IPS DF 19.7 (cell line): ENCODE data around the gene MDGA2.

Experiments used
- DNase-seq: peaks from one replicate; pipeline ENCODE4 v3.0.0-alpha.2; 2013; ENCODE audit warnings: low read depth, low spot score

The MDGA2 gene

DNA sequence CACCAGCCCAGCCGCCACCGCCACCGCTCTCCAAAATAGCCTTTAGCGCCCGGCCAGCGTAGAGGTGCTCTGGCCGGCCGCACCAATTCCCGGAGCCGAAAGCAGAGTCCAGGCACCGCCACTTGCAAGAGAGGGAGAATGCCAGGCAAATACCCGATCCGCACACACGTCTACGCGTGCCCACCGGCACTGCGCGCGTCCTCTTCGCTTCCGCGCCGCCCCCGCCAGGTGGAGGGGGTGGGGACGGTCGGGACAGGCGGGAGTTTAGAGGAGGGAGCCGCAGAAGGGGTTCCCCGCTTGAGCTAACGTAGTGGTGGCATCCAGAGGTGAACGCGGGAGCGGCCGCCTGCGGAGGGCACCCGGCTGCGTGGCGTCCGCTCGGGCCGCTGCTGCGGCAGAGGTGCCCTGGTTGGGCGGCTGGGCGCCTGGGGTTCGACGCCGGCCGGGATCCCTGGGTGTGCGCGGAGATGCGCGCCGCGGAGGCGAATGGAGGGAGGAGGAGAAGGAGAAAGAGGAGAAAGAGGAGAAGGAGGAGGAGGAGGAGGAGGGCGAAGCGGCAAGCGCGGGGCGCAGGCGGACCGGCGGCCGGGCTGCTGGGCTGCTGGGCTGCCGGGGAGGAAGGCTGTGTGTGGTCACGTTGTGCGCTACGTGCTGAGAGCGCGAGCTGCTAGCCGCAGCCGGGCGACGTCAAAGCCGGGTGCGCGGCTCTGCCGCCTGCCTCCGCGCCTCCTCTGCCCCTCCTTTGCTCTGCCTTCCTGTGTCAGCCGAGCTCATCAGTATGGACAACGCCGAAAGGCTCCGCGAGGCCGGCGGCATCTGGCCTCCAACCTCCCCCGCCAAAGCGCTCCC, at the start of gene MDGA2:
Gene MDGA2, minus strand, starts transcription at position 140 of the 849 bp plus-strand sequence.
- no peak for DNase-seq

DNA sequence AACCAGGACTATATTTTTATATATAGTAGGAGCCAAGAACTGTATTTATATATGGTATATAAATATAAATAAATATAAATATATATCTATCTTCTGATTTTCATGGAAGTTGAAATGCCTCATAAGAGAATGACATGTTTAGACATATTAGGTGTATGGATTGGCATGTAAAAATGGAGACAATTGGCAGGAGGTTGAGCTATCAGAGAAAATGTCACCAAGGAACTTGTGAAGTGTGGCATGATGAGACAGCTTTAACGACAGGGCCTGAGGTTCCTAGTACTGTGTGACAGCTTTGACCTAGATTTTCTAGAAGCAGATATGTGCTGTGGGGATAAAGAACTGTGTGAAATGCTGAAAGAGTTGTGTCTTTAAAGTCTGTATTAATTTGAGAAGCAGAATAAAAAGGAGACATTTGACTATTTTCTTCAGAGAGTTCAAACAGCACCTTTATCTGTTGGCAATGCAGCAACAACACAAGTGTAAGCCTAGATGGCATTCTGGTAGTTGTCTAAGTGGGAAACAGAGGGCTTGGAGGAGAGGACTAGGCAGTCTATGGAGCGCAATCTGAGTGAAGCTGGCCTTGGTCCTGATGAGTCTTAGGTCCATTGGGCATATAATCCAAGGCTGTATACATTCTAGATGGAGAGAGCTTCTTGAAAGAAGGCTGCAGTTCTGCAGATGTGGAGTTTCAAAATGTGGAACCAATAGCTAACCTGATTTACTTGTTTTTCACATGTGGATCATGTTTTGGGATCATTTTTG, 47.7 kb upstream of the MDGA2 start:
- no peak for DNase-seq

DNA sequence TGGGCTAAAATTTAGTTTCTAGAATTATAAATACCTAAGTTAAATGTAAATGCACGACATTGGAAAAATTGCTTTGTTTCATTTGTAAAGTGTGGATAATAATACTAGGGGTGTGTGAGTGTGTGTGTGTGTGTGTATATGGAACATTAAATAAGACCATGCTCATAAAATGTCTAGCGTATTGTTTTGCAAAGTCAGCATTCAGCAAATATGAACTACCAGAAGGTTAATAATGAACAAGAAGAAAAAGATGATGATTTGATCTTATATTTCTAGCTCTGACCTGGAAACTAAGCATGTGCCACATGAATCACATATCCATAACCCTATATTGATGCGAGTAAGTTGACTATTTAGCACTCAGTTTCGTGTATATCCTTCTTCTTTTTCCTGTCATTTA, 44.9 kb upstream of the MDGA2 start:
- no peak for DNase-seq

DNA sequence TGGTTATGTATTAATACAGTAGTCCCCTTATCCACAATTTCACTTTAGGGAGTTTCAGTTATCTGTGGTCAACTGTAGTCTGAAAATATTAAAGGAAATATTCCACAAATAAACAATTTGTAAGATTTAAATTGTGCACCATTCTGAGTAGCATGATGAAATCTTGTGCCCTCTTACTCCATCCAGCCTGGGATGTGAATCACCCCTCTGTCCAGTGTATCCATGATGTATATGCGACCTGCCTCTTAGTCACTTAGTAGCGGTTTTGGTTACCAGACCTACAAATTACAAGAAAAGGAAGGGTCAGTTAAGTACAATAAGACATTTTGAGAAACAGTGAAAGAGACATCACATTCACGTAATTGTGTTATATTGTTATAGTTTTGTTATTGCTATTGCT, 39.9 kb upstream of the MDGA2 start:
- no peak for DNase-seq

DNA sequence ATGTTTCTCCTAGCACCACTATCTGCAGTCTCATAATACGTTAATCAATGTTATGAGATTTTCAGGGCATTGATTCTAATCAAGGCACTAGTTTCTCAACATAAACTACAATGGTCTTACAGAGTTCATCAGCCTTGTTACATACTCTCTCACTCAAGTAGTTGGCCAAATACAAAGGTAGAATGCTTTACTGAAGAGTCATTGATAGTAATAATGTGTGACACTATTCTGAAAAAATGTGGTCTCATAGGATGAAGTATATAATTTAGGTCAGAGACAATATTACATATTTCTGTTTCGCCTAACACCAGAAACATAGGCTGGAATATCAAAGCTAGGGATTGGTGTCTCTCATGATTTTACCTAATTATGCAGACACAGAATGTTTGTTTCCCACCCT, 35.2 kb upstream of the MDGA2 start:
- DNase-seq: no peak

DNA sequence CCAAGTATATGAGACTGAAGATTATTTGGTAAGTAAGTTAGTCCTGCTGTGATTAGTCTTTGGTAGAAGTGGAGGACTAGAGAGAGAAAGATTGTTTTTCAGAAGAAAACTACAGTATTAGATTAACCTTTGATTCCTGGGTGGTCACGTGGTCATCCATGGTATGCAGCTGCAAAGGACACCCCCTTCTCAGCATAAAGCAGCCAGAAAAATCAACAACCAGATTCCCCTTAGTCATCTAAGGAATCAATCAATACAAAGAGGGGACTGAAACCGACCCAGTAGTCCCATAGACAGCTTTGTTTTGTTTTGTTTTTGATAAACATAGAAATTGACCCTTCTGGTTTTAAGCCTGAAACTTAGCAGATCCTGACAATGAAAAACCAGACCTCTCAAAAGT, 30.3 kb upstream of the MDGA2 start:
- DNase-seq: no peak

DNA sequence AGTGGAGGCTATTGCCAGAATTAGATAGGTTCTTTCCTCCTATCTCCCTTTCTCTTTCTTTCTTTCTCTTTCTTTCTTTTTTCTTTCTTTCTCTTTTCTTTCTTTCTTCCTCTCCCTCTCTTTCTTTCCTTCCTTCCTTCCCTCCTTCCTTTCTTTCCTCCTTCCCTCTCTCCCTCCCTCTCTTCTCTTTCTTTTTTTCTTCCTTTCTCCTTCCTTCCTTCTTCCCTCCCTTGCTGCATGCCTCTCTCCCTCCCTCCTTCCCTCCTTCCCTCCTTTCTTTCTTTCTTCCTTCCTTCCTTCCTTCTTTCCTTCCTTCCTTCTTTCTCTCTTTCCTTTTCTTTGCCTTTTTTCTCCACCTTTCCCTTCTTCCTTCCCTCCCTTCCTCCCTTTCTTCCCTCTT, 16.4 kb upstream of the MDGA2 start:
- DNase-seq: no peak

DNA sequence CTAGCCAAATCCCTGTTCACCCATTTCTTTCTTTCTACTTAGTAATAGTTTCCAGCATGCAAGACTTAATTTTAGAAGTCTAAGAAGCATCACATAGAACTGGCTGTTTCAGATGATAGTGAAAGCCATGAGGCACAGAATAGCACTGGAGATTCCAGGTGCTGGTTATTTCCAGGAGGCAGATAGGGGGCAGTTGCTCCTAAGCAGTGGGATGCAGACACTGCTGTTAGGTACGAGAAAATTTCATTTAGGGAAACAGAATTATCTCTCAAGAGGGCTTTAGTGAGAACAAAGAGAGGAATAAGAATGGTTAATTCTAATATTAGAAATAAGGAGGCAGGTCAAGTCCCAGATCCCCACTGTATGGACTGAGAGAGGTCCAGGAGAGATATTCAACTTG, 3.6 kb upstream of the MDGA2 start:
- DNase-seq: no peak

DNA sequence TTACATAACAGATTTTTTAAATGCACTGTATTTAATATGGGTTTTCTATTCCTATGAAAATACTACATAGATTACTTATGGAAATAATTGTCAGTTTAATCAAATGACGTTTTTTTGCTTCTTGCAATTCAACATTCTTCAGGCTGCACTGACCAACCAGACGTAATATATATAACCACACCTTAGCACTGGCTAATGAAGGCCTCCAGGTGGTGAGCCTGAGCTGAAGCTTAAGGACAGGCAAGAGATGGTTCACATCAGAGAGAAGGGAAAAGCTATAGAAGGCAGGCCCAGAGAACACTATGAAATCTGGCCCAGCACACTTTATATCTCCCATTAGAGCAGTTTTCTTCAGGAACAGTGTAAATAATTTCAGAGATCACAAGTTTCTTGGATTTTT, 2.8 kb upstream of the MDGA2 start:
- DNase-seq: no peak

DNA sequence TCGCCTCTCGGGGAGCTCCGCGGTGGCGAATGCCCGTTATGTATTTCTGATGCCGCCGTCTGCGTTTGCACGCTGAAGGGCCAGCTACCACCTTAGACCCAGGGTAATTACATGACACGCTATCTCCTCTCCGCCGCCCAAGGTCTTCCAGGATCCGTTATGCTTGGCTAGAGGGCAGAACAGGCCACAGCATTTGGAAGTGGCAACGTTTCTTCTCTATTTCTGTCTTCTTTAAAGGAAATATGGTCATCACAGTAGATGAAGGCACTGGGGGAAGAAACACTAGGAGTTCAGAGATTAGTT, 861 bp upstream of the MDGA2 start:
- no peak for DNase-seq

DNA sequence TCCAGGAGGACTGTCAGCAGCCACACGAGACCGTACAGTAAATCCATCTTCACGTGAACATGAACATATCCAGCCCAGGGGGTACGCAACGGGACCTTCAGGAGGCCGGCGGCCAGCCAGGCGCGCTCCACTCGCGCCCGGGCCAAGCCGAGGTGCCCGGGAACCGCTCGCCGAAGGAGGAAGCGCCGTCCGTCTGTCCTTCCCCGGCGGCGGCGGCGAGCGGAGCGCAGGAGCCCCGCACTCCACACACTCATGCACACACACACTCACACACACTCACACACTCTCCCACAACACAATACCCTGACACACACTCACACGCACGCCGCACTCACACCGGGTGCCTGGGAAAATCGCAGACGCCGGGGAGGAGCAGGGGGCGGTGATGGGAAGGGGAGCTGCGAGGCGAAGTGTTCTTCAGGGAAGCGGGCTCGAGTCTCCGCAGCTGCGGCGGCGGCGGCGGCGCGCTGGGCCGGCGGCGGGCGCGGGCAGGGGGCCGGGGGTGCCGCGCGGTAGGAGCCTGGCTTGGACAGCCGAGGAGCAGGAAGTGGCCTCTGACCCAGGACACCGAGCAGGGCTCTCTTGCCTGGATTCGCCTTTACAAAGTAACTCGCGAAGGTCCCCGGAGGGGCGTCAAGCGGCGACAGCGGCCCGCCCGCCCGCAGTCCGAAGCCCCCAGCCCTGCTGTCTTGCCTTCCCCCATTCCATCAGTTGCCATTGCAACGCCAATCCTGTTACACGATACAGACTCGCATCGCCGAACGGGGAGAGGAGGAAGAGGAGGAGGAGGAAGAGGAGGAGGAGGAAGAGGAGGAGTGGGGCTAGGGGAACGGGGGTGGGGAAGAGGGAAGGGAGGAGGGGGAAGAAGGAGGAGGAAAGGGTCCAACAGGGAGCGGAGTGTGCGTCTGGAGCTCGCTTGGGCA, 601 bp downstream of the MDGA2 start:
- DNase-seq: no peak

DNA sequence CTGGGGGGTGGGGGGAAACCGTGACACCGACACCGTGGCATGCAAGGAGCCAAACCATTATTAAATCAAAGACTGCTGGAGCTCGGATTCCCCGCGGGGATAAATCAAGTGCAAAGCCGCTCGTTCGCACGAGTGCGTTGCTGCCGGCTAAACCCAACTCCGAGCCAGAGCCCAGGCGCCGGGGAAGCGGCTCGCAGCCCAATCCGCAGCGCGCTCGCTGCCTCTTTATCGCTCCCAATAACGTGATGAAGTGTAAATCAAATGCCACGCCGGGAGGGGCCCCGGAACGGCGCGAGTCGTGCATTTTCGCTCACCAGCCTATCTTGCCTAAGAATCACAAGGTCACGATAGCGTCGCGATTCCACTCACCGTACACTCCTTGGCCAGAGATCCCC, 1.3 kb downstream of the MDGA2 start:
- no peak for DNase-seq

DNA sequence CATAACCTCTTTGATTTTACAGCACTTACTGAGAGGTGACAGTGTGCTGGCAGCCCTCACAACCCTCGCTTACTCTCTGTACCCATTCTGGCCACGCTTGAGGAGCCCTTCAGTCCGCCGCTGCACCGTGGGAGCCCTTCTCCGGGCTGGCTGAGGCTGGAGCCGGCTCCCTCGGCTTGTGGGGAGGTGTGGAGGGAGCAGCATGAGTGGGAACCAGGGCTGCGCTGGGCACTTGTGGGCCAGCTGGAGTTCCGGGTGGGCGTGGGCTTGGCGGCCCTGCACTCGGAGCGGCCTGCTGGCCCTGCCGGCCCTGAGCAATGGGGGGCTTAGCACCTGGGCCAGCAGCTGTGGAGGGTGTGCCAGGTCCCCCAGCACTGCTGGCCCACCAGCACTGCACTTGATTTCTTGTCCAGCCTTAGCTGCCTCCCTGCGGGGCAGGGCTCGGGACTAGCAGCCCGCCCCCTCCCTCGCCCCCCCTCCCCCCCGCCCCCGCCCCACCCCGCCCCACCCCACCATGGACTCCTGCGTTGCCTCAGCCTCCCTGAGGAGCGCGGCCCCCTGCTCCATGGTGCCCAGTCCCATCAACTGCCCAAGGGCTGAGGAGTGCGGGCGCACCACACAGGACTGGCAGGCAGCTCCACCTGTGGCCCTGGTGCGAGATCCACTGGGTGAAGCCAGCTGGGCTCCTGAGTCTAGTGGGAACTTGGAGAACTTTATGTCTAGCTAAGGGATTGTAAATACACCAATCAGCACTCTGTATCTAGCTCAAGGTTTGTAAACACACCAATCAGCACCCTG, 9.9 kb downstream of the MDGA2 start:
- no peak for DNase-seq

DNA sequence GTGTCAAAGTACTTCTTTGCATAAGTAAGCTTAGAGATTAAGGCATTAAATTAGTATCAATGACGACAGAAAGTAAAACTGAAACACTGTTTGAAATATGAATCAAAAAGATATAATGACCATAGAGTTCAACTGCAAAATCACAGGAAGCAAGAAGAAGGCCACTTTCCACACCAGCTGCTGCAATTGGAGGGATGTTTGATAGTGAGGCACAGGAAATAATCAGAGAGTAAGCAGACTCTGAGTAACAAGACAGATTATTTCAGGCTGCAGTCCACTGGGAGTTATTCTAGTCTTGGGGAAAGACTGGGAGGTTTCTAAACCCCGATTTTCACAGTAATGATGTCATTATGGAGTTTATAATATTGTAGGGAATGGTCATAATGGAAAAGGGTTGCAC, 12.9 kb downstream of the MDGA2 start:
- DNase-seq: no peak

DNA sequence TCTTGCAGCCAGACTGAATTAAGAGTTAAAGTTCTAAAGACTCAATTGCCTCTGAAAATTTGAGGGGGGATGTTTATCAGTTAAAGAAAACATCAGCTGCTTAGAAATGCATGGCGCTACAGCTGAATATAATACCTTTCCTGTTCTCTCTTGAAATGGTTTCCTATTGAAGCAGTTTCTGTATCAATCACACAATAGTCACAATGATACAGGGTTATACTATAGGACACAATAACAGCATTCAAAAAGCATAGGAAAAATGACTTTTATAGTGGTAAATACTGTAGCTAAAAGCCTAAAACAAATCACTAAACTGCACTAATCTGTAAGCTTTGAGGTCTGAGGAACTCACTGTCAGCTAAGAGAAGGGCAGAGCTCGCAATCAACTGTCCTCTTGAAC, 15.2 kb downstream of the MDGA2 start:
- no peak for DNase-seq

DNA sequence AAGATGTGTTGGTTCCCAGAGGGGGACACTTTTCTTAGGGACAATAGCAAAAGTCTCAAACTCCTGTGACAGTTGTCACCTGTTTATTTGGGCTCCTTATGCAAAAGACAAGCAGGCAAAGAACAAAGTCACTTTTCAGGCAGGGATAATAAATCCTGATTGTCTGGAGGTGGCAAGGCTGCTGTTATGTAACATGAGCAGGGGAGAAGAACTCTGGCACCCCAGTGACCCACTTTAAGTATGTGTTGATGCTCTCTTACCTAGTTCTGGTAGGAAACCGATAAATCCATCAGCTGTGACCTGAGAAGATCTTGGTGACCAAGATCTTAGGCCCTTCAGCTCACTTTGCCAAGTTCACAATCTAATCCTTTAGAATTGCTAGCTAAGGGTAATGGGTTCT, 17.4 kb downstream of the MDGA2 start:
- no peak for DNase-seq

DNA sequence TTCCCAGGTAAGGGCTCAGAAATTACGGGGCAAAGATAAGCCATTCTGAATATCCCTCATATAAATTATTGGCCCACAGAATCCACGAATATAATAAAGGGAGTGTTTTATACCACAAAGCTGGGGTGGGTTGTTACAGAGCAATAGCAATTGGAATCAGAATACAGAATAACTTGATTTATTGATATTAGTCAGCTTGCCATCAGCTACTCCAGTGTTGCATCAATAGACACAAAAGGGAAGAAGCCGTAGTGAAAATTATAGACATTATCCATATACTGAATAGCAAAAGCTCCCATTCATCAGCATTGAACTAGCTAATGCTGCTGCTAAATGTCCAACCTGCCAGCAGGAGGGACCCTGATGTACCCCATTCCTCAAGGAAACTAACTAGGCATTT, 18.3 kb downstream of the MDGA2 start:
- no peak for DNase-seq

DNA sequence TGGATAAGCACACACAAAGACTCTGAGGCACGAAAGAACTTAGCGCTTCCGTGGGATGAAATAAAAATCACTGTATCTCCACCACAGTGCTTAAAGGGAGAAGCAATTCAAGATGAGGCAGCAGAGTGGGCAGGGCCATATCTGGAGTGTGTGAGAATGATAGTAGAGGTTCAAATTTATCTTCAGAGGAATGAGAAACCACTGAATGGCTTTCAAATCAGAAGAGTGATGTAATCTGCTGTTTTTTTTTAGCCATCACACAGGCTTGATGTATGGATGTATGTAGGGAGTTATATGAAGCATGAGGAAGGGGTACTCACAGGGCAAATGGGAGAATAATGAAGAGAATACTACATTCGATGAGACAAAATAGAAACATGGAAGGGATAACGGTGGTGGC, 24.1 kb downstream of the MDGA2 start:
- no peak for DNase-seq

DNA sequence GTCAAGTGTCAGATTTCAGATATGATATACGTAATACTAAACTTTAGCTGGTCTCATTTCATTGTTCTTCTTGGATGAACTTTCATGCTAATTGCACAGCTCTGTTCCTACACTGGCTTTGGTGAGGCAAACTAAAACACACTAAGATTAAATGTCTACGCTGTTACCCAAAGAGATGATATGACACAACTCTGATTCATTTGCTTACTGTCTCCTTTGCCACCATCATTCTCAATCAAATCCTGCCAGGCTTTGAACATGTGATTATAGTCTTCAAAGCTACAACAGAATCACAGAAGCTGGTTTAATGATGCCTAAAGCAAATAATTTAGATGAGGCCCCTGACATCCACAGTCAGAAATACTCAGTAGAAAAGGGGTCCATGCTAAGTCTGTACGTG, 37.7 kb downstream of the MDGA2 start:
- DNase-seq: no peak

DNA sequence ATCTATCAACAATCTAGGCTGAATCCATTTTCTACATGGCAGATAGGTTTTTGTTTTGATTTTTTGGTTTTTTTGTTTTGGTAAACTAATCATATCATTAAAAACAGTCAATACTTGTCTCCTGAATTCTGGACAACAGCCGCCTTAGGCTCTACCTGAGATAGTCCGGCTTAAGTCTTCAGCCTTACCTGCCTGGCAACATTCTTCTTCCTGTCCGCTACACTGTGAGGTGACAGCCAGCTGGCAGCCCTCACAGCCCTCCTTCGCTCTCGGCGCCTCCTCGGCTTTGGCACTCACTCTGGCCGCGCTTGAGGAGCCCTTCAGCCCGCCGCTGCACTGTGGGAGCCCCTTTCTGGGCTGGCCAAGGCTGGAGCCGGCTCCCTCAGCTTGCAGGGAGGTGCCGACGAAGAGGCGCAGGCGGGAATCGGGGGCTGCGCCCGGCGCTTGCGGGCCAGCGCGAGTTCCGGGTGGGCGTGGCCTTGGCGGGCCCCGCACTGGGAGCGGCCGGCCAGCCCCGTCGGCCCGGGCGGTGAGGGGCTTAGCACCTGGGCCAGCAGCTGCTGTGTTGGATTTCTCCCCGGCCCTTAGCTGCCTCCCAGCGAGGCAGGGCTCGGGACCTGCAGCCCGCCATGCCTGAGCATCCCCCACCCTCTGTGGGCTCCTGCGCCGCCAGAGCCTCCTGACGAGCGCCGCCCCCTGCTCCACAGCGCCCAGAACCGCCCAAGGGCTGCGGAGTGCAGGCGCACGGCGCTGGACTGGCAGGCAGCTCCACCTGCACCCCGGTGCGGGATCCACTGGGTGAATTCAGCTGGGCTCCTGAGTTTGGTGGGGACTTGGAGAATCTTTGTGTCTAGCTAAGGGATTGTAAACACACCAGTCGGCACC, 49.0 kb downstream of the MDGA2 start:
- no peak for DNase-seq
